Activated T-helper 2 cell treated with anti-CD3 and anti-CD28 coated beads, Interferon-gamma antibody, Interleukin-2, Interleukin-4, amounts not matched to agents 10 μg/mL and 5 μg/mL and 100 μg/mL, durations not matched to agents 14 hours and 24 hours and 36 hours (primary cell): Measurements from ENCODE around the gene C19orf12. TPM values are rescaled to one million over a fixed set of nuclear protein-coding genes. Genes with fewer than 3 reads are reported as not detected.
A peak's percentile ranks its signal among the peaks of the same experiment; 100 is the strongest.

Source experiments
- DNase-seq: peaks from one replicate; pipeline ENCODE4 v3.0.0; 2021; ENCODE audit warnings: low spot score
- H3K27ac Mint-ChIP-seq: one replicate; pipeline ENCODE4 v1.8.0; 2021; ENCODE audit warnings: mixed read lengths
- H3K27me3 Mint-ChIP-seq: one replicate; pipeline ENCODE4 v1.8.0; 2021; ENCODE audit warnings: low read depth, mixed read lengths
- H3K36me3 Mint-ChIP-seq: one replicate; pipeline ENCODE4 v1.8.0; 2021; ENCODE audit warnings: low read depth, mixed read lengths
- H3K4me1 Mint-ChIP-seq: one replicate; pipeline ENCODE4 v1.8.0; 2021; ENCODE audit warnings: low read depth, mixed read lengths
- H3K4me3 Mint-ChIP-seq: one replicate; pipeline ENCODE4 v1.8.0; 2021; ENCODE audit warnings: low read depth, mild to moderate bottlenecking, moderate library complexity, mixed read lengths
- H3K9me3 Mint-ChIP-seq: one replicate; pipeline ENCODE4 v1.8.0; 2021; ENCODE audit warnings: mixed read lengths
- intact Hi-C: fragments of 100-400 bp; cut with micrococcal nuclease; formaldehyde crosslinking; loops from one replicate; pipeline ENCODE4 v1.15.1; 2023
- total RNA-seq: library from RNA; stranded (reverse); gene quantifications from 2 replicates; pipeline ENCODE4 v1.2.3, GENCODE V29; 2022

The C19orf12 gene
- total RNA-seq, 1 donor from 2014 or later, result 41.9 TPM

GRCh38 chr19:29702161-29702962 lies 12.7 kb downstream of the C19orf12 start:
- no peak for DNase-seq
- Mint-ChIP-seq H3K4me1 (peaks cover 18% of the 10 kb centered on the region), H3K36me3 (peaks cover 49% of the 10 kb centered on the region), H3K27me3 (no peaks in the 10 kb centered on the region), H3K9me3 (no peaks in the 10 kb centered on the region), H3K27ac (no peak overlapping the region), H3K4me3 (no peak overlapping the region)
- intact Hi-C loops, result no loop called here

DNA sequence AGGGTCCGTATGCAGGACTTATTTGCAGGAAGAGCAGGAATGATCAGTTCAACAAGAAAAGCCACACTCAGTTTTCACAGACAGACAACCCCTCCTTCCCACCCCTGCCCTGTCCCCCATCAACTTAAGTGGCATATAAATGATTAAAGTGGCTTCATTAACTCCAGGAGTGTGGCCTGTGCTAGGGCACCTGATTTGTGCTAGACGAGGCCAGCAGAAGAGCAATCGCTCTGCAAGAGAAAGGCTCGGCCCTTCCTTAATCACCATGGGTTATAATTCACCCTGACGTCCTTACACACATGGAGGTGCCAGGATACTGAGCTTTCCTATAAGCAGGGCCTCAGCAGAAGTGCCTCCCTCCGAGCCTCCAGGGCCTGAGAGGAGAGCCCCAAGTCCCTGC lies 14.6 kb downstream of the C19orf12 start:
- Mint-ChIP-seq H3K36me3 (peaks cover 30% of the 10 kb centered on the region), H3K27ac (no peak overlapping the region), H3K4me1 (peaks cover 14% of the 10 kb centered on the region), H3K27me3 (no peaks in the 10 kb centered on the region), H3K4me3 (no peak overlapping the region), H3K9me3 (no peaks in the 10 kb centered on the region)
- intact Hi-C loops, result no loop called here
- DNase-seq, result no peak

DNA sequence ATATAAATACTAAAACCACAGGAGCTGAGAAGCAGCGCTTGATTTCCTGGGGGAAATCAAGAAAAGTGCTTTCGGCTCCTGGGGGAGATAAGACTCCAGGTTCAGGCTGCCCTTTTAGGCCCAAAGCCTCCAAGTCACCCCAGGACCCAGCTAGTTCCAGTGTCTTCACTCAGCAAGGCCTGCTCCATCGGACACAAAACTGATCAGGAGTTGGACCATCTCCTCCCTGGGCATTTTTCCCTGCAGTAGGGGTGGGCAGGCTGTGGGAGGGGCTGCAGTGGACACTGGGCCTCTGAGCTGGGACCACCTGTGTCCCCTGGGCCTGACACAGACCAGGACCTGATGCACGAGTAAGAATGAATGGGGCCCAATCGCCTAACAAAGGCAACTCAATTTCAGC lies 15.2 kb downstream of the C19orf12 start:
- DNase-seq, result no peak
- Mint-ChIP-seq H3K27me3 (no peaks in the 10 kb centered on the region), H3K4me3 (no peak overlapping the region), H3K36me3 (peaks cover 25% of the 10 kb centered on the region), H3K9me3 (no peaks in the 10 kb centered on the region), H3K27ac (no peak overlapping the region), H3K4me1 (peaks cover 11% of the 10 kb centered on the region)
- intact Hi-C loops, result loop anchor here (10.0 kb wide), 1 partner anchor 175 kb away; the partner anchor contains the start of gene VSTM2B

DNA sequence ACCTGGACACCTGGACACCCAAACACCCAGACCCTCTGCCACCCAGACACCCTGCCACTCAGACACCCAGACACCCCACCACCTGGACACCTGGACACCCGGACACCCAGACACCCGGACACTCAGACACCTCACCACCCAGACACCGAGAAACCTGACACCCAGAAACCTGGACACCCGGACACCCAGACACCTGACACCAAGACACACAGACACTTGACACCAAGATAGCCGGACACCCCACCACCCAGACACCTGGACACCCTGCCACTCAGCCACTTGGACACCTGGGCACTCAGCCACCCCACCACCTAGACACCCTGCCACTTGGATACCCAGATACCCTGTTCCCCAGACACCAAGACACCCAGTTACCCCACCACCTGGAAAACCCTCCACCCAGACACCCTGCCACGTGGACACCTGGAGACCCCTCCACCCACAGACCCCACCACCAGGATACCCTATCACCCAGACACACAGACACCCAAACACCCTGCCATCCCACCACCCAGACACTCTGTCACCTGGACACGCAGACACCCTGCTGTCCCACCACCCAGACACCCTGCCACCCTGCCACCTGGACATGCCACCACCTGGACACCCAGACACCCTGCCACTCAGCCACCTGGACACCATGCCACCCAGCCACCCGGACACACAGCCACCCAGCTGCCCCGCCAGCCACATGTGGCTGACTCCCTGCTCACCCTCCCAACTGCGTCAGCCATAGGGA lies 17.4 kb downstream of the C19orf12 start:
- H3K4me3 Mint-ChIP-seq, result no peak overlapping the region
- H3K27ac Mint-ChIP-seq, result no peak overlapping the region

GRCh38 chr19:29696565-29696846 lies 18.6 kb downstream of the C19orf12 start:
- intact Hi-C loops, result loop anchor here (10.0 kb wide), 1 partner anchor 172 kb away; the partner anchor contains the start of gene VSTM2B
- no peaks in the 10 kb centered on the region for H3K9me3 Mint-ChIP-seq
- H3K27ac Mint-ChIP-seq, result no peak overlapping the region
- peaks cover 4% of the 10 kb centered on the region for H3K4me1 Mint-ChIP-seq
- DNase-seq, result no peak
- H3K36me3 Mint-ChIP-seq, result peaks cover 2% of the 10 kb centered on the region
- H3K27me3 Mint-ChIP-seq, result no peaks in the 10 kb centered on the region
- H3K4me3 Mint-ChIP-seq, result no peak overlapping the region

More for the DNA sequence above, 17.4 kb downstream of the C19orf12 start:
- Mint-ChIP-seq H3K27me3 (no peaks in the 10 kb centered on the region), H3K9me3 (no peaks in the 10 kb centered on the region), H3K4me1 (peaks cover 6% of the 10 kb centered on the region), H3K36me3 (peaks cover 11% of the 10 kb centered on the region)
- DNase-seq, result no peak
- intact Hi-C loops, result loop anchor here (10.0 kb wide), 1 partner anchor 173 kb away; the partner anchor contains the start of gene VSTM2B

GRCh38 chr19:29695765-29696564 lies 19.1 kb downstream of the C19orf12 start:
- Mint-ChIP-seq H3K36me3 (peaks cover under 1% of the 10 kb centered on the region), H3K27ac (no peak overlapping the region), H3K4me1 (peaks cover 6% of the 10 kb centered on the region), H3K4me3 (no peak overlapping the region), H3K9me3 (no peaks in the 10 kb centered on the region), H3K27me3 (no peaks in the 10 kb centered on the region)
- no peak for DNase-seq
- intact Hi-C loops, result loop anchor here (10.0 kb wide), 1 partner anchor 171 kb away; the partner anchor contains the start of gene VSTM2B

DNA sequence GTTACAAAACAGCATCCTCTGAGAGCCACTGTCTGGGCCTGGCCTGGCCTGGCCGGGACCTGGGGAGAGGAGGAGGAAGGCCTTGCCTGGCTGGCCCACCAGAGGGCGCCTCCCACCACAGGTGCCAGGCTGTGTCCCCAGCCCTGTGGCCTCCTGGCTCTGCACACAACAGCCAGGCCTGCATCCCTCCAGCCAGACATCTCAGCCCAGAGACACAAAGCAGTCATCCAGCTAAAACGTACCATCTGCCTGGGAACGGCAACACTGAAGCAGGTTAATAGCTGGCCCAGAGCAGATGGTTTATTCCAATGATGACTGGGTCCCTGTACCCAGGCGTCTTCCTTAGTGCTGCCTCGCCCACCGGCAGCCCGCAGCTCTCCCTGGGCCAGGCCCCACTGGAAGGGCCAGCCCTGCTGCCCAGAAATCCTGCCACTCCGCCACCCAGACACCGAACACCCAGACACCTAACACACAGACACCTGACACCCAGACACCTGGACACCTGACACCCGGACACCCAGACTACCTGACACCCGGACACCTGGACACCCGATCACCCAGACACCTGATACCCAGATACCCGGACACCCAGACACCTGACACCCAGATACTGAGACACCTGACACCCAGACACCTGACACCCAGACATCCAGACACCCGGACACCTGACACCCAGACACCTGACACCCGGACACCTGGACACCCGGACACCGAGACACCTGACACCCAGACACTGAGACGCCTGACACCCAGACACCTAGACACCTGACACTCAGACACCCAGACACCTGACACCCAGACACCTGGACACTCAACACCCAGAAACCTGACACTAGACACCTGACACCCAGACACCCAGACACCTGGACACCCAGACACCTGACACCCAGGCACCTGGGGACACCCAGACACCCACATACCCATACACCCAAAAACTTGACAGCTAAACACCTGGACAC lies 20.1 kb downstream of the C19orf12 start:
- Mint-ChIP-seq H3K27me3 (no peaks in the 10 kb centered on the region), H3K9me3 (no peaks in the 10 kb centered on the region), H3K36me3 (no peaks in the 10 kb centered on the region), H3K27ac (no peak overlapping the region), H3K4me1 (peaks cover 8% of the 10 kb centered on the region), H3K4me3 (no peak overlapping the region)
- DNase-seq, result peak; percentile 71
- intact Hi-C loops, result loop anchor here (1.0 to 10.0 kb wide), 3 partner anchors 9 to 170 kb away; partner anchors contain the start of gene VSTM2B

DNA sequence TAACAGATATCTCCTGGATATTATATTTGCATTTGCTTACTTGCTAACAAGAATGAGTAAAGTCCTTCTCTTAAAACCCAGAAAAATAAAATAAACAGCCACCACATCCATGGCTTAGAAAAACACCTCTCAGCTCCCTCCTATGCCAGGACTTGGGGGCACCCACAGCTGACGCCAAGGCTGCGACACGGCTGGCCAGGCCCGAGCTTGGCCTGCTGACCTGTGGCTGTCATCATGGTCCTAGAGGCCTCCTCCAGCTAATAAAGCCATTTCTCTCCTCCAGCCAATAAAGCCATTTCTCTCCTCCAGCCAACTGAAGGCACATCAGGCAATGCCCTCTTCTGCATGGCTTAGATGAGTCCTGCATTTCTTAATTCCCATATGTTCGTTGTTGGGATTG lies 20.9 kb downstream of the C19orf12 start:
- no peak overlapping the region for H3K27ac Mint-ChIP-seq
- peaks cover 11% of the 10 kb centered on the region for H3K4me1 Mint-ChIP-seq

GRCh38 chr19:29690842-29691241 lies 24.2 kb downstream of the C19orf12 start:
- intact Hi-C loops, result loop anchor here (1.0 to 10.0 kb wide), 3 partner anchors 24 to 166 kb away; partner anchors contain the start of gene VSTM2B
- H3K4me1 Mint-ChIP-seq, result peaks cover 36% of the 10 kb centered on the region
- DNase-seq, result peak; percentile 42
- H3K36me3 Mint-ChIP-seq, result peaks cover 9% of the 10 kb centered on the region
- H3K4me3 Mint-ChIP-seq, result no peak overlapping the region
- no peaks in the 10 kb centered on the region for H3K27me3 Mint-ChIP-seq
- H3K27ac Mint-ChIP-seq, result peak overlapping the region; percentile 6
- peaks cover 4% of the 10 kb centered on the region for H3K9me3 Mint-ChIP-seq

More for the DNA sequence above, 20.9 kb downstream of the C19orf12 start:
- H3K36me3 Mint-ChIP-seq, result peaks cover 5% of the 10 kb centered on the region
- H3K9me3 Mint-ChIP-seq, result peaks cover 4% of the 10 kb centered on the region
- DNase-seq, result no peak
- no peak overlapping the region for H3K4me3 Mint-ChIP-seq
- no peaks in the 10 kb centered on the region for H3K27me3 Mint-ChIP-seq
- intact Hi-C loops, result loop anchor here (1.0 to 10.0 kb wide), 3 partner anchors 10 to 169 kb away; partner anchors contain the start of gene VSTM2B

GRCh38 chr19:29687897-29688728 lies 26.9 kb downstream of the C19orf12 start:
- Mint-ChIP-seq H3K4me3 (no peak overlapping the region), H3K36me3 (peaks cover 9% of the 10 kb centered on the region), H3K4me1 (peaks cover 42% of the 10 kb centered on the region), H3K27me3 (no peaks in the 10 kb centered on the region), H3K9me3 (peaks cover 4% of the 10 kb centered on the region), H3K27ac (peak overlapping the region; percentile 74)
- DNase-seq, result no peak
- intact Hi-C loops, result loop anchor here (1.0 to 2.0 kb wide), 2 partner anchors 15 to 65 kb away; no protein-coding TSS in a partner anchor
